Measurements from ENCODE around the gene STARD7. TPM values are rescaled to one million over a fixed set of nuclear protein-coding genes. Genes with fewer than 3 reads are reported as not detected.

Gene STARD7
- total and polyA plus RNA-seq, 2 donors (not counting 3 experiments of a cell fraction or from before 2014, with no cell fraction given): 61.2 to 132 TPM

DNA sequence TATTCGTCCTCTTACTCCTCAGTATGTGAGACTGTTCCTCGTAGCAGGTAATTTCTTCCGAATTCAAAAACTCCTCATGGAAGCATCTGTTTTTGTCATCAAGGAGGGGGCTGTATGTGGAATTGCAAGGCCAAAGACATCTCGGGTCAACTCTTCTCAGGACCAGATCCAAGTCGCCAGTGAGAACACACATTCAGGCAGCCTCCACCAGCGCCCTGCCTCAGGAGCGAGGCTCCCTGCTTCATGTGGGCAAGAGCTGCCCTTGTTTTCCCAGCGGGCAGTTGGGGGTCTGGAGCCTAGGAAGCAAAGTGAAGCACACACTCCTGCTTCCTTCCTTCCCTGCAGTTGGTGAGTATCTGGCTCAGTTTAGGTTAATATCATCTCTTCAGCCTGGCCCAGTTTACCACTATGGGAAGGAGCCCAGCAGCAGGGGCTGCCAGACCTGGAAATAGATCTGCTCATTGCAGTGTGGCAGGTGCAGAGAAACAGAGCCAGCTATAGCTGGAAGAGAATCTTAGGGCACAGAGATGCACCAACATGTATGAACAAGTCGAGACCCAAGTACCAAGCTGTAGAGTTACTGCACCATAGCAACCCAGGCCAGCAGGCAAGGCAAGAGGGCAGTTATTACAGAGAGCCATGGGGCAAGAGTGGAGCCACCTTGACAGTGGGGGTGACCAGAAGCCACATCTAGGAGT, 31.9 kb upstream of the STARD7 start:
- H3K36me3 ChIP-seq (ENCODE audit: control insufficient read depth in 2 of 2, extremely low read depth in 1 of 2, insufficient read depth in 2 of 2, low read length in 2 of 2): no peaks in the 10 kb centered on the region
- no peaks in the 10 kb centered on the region for H3K27me3 ChIP-seq (ENCODE audit: control insufficient read depth in 2 of 2, insufficient read depth in 2 of 2, low read length in 2 of 2)
- CTCF ChIA-PET: interaction anchor here (1.2 to 1.6 kb wide), 4 partner anchors 20 to 26 kb away, joined by 3 to 10 read pairs (median 4); partner anchors contain the start of gene CIAO1
- no peaks in the 10 kb centered on the region for H4K20me1 ChIP-seq (replicated peaks; ENCODE audit: control insufficient read depth, extremely low read depth, insufficient read depth, low read length)
- no peak overlapping the region for H3K4me2 ChIP-seq (ENCODE audit: insufficient read depth, low read length)
- no peak for DNase-seq (ENCODE audit: low read depth, low spot score)
- intact Hi-C loops (cut with micrococcal nuclease) (no loop called here), dilution Hi-C loops (cut with MboI; ENCODE audit: extremely low pct_ligation_motif_present, low sequenced_read_pairs) (no loop called here)
- H3K27ac ChIP-seq (ENCODE audit: insufficient read depth, low read depth, low read length): no peak overlapping the region
- H3K79me2 ChIP-seq (ENCODE audit: control insufficient read depth, insufficient read depth, low read length): no peaks in the 10 kb centered on the region
- TF ChIP-seq EZH2 (IDR thresholded peaks at IDR 0.05; ENCODE audit: borderline replicate concordance, low read depth, low read length, severe bottlenecking): no peak
- no peak for TF ChIP-seq FOS (IDR thresholded peaks at IDR 0.05; ENCODE audit: borderline replicate concordance, insufficient read depth, low read length)
- H3K4me3 ChIP-seq (replicated peaks in 1 of 3; ENCODE audit: insufficient read depth in 1 of 3, low read depth in 1 of 3, low read length in 3 of 3): no peak overlapping the region
- no peak overlapping the region for H2AFZ ChIP-seq (ENCODE audit: low read depth, low read length)
- peaks cover 16% of the 10 kb centered on the region for H3K4me1 ChIP-seq (ENCODE audit: control insufficient read depth, extremely low read depth, insufficient read depth, low read length)
- POLR2A ChIA-PET: interaction anchor here (0.6 kb wide), 1 partner anchor 84 kb away, joined by 6 read pairs; no protein-coding TSS in a partner anchor
- no peaks in the 10 kb centered on the region for H3K9me1 ChIP-seq (replicated peaks; ENCODE audit: control insufficient read depth, extremely low read depth, insufficient read depth, low read length)
- no peak for FAIRE-seq
- H3K9ac ChIP-seq (replicated peaks; ENCODE audit: extremely low read depth, insufficient read depth, low read length): no peak overlapping the region
- H3K9me3 ChIP-seq (replicated peaks; ENCODE audit: control insufficient read depth, insufficient read depth, low read length): no peaks in the 10 kb centered on the region
- BruUV-seq (replicated peaks): no TSS peak

DNA sequence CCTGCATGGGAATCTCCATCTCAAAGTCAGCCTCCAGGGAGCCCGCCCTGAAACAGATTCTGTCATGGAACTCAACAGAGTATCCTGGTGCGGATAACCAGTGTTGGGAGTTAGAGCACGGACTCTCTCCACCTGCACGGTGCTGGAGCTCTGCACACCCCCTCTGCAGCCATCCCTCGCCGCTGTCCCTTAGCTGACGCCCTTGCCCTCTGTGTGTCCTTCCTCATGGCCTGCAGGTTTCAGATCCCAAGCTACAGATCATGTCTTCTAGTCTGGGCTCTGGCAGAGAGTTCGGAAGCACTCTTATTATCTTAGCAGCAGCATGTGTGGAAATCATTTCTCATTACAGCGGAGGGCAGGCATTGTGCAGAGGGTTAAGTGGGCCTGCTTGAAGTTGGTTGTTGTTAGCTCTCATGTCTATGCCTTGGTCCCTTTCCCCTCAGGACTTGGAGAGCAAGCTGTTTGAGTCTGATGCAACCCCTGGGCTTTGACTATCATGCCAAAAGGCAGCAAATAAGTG, 31.2 kb upstream of the STARD7 start:
- Histone ChIP-seq H3K4me2 (ENCODE audit: insufficient read depth, low read length) (no peak overlapping the region), H3K36me3 (ENCODE audit: control insufficient read depth in 2 of 2, extremely low read depth in 1 of 2, insufficient read depth in 2 of 2, low read length in 2 of 2) (no peaks in the 10 kb centered on the region), H3K4me3 (replicated peaks in 1 of 3; ENCODE audit: insufficient read depth in 1 of 3, low read depth in 1 of 3, low read length in 3 of 3) (no peak overlapping the region), H3K4me1 (ENCODE audit: control insufficient read depth, extremely low read depth, insufficient read depth, low read length) (peaks cover 13% of the 10 kb centered on the region), H3K9me1 (replicated peaks; ENCODE audit: control insufficient read depth, extremely low read depth, insufficient read depth, low read length) (no peaks in the 10 kb centered on the region), H3K27me3 (ENCODE audit: control insufficient read depth in 2 of 2, insufficient read depth in 2 of 2, low read length in 2 of 2) (no peaks in the 10 kb centered on the region), H3K9ac (replicated peaks; ENCODE audit: extremely low read depth, insufficient read depth, low read length) (no peak overlapping the region), H4K20me1 (replicated peaks; ENCODE audit: control insufficient read depth, extremely low read depth, insufficient read depth, low read length) (no peaks in the 10 kb centered on the region), H3K27ac (ENCODE audit: insufficient read depth, low read depth, low read length) (no peak overlapping the region), H2AFZ (ENCODE audit: low read depth, low read length) (no peak overlapping the region), H3K9me3 (replicated peaks; ENCODE audit: control insufficient read depth, insufficient read depth, low read length) (no peaks in the 10 kb centered on the region), H3K79me2 (ENCODE audit: control insufficient read depth, insufficient read depth, low read length) (no peaks in the 10 kb centered on the region)
- dilution Hi-C loops (cut with MboI; ENCODE audit: extremely low pct_ligation_motif_present, low sequenced_read_pairs): no loop called here
- BruUV-seq (replicated peaks): no TSS peak
- FAIRE-seq (no peak), DNase-seq (ENCODE audit: low read depth, low spot score) (no peak)
- intact Hi-C loops (cut with micrococcal nuclease): no loop called here
- no peak for TF ChIP-seq EZH2 (IDR thresholded peaks at IDR 0.05; ENCODE audit: borderline replicate concordance, low read depth, low read length, severe bottlenecking)
- no peak for TF ChIP-seq MYC (IDR thresholded peaks at IDR 0.05; ENCODE audit: low read depth, low read length)
- ChIA-PET POLR2A (no interaction called here), CTCF (interaction anchor here (0.9 to 1.2 kb wide), 2 partner anchors 12 to 123 kb away, joined by 3 read pairs; no protein-coding TSS in a partner anchor)
